ENCODE measurements around the gene CCDC89.

- TF ChIP-seq POLR2A (IDR thresholded peaks at IDR 0.05) (no peak), CTCF (IDR thresholded peaks at IDR 0.05) (no peak)
These were observed 38.9 kb downstream of the CCDC89 start for GRCh38 chr11:85647078-85647477.

All from heart left ventricle (tissue), 13 donors.